ENCODE data around the gene RIMBP2. TPM values are rescaled to one million over a fixed set of nuclear protein-coding genes. Genes with fewer than 3 reads are reported as not detected.

RIMBP2 gene
- total RNA-seq, 2 experiments from 2014 or later, result not detected

GRCh38 chr12:130431176-130431575 lies 284.9 kb downstream of the RIMBP2 start:
- no peak overlapping the region for H3K27ac ChIP-seq (ENCODE audit: low read depth in 1 of 2, low read length in 2 of 2)
- ChIA-PET CTCF (no interaction called here), POLR2A (no interaction called here)
- Mint-ChIP-seq H3K36me3 (ENCODE audit: low read depth) (no peaks in the 10 kb centered on the region), H3K9me3 (no peaks in the 10 kb centered on the region), H3K27ac (no peak overlapping the region), H3K4me1 (ENCODE audit: low read depth) (no peaks in the 10 kb centered on the region), H3K4me3 (no peak overlapping the region), H3K27me3 (no peaks in the 10 kb centered on the region)
- DNase-seq, result no peak
- ATAC-seq (ENCODE audit: poor library complexity), result no peak
- no peaks in the 10 kb centered on the region for H3K4me1 ChIP-seq (ENCODE audit: insufficient read depth, low read length)
- peaks cover 0 to 40% of the 10 kb centered on the region in 2 experiments for H3K9me3 ChIP-seq (ENCODE audit: control insufficient read depth in 1 of 2, insufficient read depth in 1 of 2, low read length in 2 of 2)
- H3K27me3 ChIP-seq (ENCODE audit: control insufficient read depth in 1 of 2, insufficient read depth in 2 of 2, low read length in 2 of 2), result no peaks in the 10 kb centered on the region
- no peak for TF ChIP-seq CTCF (IDR thresholded peaks at IDR 0.05)
- intact Hi-C loops (cut with DNase I, micrococcal nuclease), result no loop called here
- no peaks in the 10 kb centered on the region for H3K36me3 ChIP-seq (ENCODE audit: insufficient read depth, low read length)
- no peak overlapping the region for H3K4me3 ChIP-seq (ENCODE audit: low read length)

- H3K4me1 Mint-ChIP-seq (ENCODE audit: low read depth), result no peaks in the 10 kb centered on the region
- H3K4me3 Mint-ChIP-seq, result no peak overlapping the region
- Histone ChIP-seq H3K4me3 (ENCODE audit: low read length) (no peak overlapping the region), H3K36me3 (ENCODE audit: insufficient read depth, low read length) (no peaks in the 10 kb centered on the region), H3K27me3 (ENCODE audit: control insufficient read depth in 1 of 2, insufficient read depth in 2 of 2, low read length in 2 of 2) (no peaks in the 10 kb centered on the region), H3K9me3 (ENCODE audit: control insufficient read depth in 1 of 2, insufficient read depth in 1 of 2, low read length in 2 of 2) (peaks cover 0 to 45% of the 10 kb centered on the region in 2 experiments), H3K4me1 (ENCODE audit: insufficient read depth, low read length) (no peaks in the 10 kb centered on the region), H3K27ac (ENCODE audit: low read depth in 1 of 2, low read length in 2 of 2) (no peak overlapping the region)
- DNase-seq, result no peak
- intact Hi-C loops (cut with DNase I, micrococcal nuclease), result no loop called here
- POLR2A ChIA-PET, result no interaction called here
- no peaks in the 10 kb centered on the region for H3K27me3 Mint-ChIP-seq
- no peak for TF ChIP-seq CTCF (IDR thresholded peaks at IDR 0.05)
- no peaks in the 10 kb centered on the region for H3K9me3 Mint-ChIP-seq
- H3K36me3 Mint-ChIP-seq (ENCODE audit: low read depth), result no peaks in the 10 kb centered on the region
- no peak for ATAC-seq (ENCODE audit: poor library complexity)
- no peak overlapping the region for H3K27ac Mint-ChIP-seq
- CTCF ChIA-PET, result no interaction called here
These were observed 286.2 kb downstream of the RIMBP2 start for GRCh38 chr12:130429656-130430505.

- no peak overlapping the region for H3K27ac Mint-ChIP-seq
- intact Hi-C loops (cut with DNase I, micrococcal nuclease), result no loop called here
- no peaks in the 10 kb centered on the region for H3K36me3 Mint-ChIP-seq (ENCODE audit: low read depth)
- no peaks in the 10 kb centered on the region for H3K27me3 Mint-ChIP-seq
- no peak for TF ChIP-seq CTCF (IDR thresholded peaks at IDR 0.05)
- POLR2A ChIA-PET, result no interaction called here
- H3K9me3 ChIP-seq (ENCODE audit: control insufficient read depth in 1 of 2, insufficient read depth in 1 of 2, low read length in 2 of 2), result peaks cover 0 to 48% of the 10 kb centered on the region in 2 experiments
- no peak overlapping the region for H3K27ac ChIP-seq (ENCODE audit: low read depth in 1 of 2, low read length in 2 of 2)
- H3K4me3 Mint-ChIP-seq, result no peak overlapping the region
- ATAC-seq (ENCODE audit: poor library complexity) (no peak), DNase-seq (no peak)
- H3K4me1 ChIP-seq (ENCODE audit: insufficient read depth, low read length), result no peaks in the 10 kb centered on the region
- no peaks in the 10 kb centered on the region for H3K4me1 Mint-ChIP-seq (ENCODE audit: low read depth)
- no peak overlapping the region for H3K4me3 ChIP-seq (ENCODE audit: low read length)
- CTCF ChIA-PET, result no interaction called here
- no peaks in the 10 kb centered on the region for H3K27me3 ChIP-seq (ENCODE audit: control insufficient read depth in 1 of 2, insufficient read depth in 2 of 2, low read length in 2 of 2)
- H3K9me3 Mint-ChIP-seq, result no peaks in the 10 kb centered on the region
- H3K36me3 ChIP-seq (ENCODE audit: insufficient read depth, low read length), result no peaks in the 10 kb centered on the region
These were observed 288.0 kb downstream of the RIMBP2 start for GRCh38 chr12:130428116-130428515.
